Activated CD4-positive, alpha-beta T cell treated with anti-CD3 and anti-CD28 coated beads, Interleukin-2, amount 50 U/mL, for 16 hours (primary cell): Measurements from ENCODE around the gene ZNF471.

ENCODE experiments used
- DNase-seq: peaks from one replicate; pipeline ENCODE4 v3.0.0-alpha.2; 2020

Gene ZNF471

GRCh38 chr19:56507446-56508289 is at the start of gene ZNF471:
ZNF471 (plus strand) TSS chr19:56507855; CDS start chr19:56511572, 3,717 bp downstream.
- peak; percentile 70 for DNase-seq

GRCh38 chr19:56474308-56474707 is 33.3 kb upstream of the ZNF471 start:
- no peak for DNase-seq

GRCh38 chr19:56476093-56476492 is 31.6 kb upstream of the ZNF471 start:
- no peak for DNase-seq

- DNase-seq: peak; percentile 7
These were observed 30.8 kb upstream of the ZNF471 start, which contains the start of gene ZNF667 for GRCh38 chr19:56476651-56477428. ZNF667 (minus strand) TSS chr19:56477345; CDS start chr19:56462370, 14,975 bp downstream.

DNA sequence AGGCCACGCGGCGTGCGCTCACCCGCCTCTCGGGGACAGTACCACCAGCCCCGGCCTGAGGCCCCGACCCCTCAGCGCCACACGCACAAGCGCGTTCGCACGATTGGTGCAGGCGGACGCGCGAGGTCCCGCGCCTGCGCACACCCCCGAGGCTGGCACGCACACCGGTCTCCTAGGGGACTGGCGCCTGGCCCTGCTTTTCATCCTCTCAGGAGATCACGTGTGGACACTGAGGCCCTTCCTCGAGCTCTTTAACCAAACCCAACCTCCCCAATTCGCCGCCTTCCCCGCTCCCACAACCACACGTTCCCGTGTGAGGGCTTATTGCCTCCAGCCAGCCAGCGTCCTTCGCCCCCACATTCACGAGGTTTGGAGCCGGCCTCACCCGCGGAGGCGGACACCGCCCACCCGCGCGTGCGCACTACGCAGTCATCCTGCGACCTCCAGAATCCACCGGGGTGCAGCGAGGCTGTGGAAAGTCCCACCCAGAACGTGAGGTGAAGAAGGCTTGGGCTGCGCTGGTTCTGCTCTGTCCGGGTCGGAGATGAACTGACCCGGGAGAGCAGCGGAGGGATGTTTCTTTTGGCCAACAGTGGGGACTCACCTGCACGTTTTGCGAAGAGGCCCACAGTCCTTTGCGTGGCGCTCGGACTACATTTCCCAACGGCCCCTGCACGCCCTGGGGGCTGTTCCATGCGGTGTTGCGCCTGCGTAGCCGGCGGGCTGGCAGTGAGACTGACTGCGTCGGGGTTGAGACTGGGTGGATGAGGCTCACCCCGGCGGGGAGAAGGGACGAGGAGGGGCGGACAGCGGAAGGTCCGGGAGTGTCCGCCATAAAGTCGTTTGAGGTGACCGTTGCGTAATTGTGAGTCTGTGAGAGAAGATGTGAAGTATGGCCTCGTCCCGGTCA is 30.0 kb upstream of the ZNF471 start:
- DNase-seq: peak; percentile 35

DNA sequence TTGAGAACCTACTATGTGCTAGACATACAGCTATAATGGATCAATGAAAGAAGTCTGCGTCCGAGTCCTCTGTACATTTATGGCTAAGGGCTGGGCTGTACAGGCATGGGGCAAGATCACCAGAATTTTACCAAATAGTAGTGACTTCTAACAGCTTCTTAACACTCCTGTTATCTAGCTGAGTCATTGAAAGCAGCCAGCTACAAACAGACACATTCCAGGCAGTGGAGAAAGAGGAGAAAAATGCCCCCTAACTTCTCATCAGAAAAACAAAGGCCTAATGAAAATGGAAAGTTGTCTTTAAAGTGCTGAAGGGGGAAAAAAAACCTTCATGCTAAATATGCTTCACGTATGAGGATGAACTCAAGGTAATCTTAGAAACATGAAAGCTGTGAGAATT is 16.3 kb upstream of the ZNF471 start:
- DNase-seq: no peak

DNA sequence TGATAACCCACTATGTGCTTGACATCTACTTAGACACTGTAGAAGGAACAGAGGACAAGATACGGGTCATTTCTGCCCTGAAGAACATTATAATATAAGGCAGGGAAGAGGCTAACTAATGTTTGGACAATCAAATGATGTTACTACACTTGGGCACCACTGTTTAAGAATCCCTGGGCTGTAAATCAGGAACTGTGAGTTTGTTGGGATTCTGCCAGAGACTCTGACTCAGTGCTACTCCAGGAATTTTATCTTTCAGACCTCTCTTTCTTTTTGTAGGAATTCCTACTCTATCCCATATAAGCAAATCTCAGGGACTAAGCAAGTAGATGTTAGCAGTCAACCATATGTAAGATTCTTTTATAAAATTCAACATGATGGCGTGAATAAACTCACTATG is 3.1 kb upstream of the ZNF471 start:
- DNase-seq: no peak

- no peak for DNase-seq
These were observed 679 bp downstream of the ZNF471 start for GRCh38 chr19:56508290-56508778.

DNA sequence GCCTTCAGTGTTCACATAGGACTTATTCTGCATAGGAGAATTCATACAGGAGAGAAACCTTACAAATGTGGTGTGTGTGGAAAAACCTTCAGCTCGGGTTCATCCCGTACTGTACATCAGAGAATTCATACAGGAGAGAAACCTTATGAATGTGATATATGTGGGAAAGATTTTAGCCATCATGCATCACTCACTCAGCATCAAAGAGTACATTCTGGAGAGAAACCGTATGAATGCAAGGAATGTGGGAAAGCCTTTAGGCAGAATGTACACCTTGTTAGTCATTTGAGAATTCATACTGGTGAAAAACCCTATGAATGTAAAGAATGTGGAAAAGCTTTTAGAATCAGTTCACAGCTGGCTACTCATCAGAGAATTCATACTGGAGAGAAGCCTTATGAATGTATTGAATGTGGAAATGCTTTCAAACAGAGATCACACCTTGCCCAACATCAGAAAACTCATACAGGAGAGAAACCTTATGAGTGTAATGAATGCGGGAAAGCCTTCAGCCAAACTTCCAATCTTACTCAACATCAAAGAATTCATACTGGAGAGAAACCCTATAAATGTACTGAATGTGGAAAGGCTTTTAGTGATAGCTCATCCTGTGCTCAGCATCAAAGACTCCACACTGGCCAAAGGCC is 17.7 kb downstream of the ZNF471 start:
- DNase-seq: no peak

- DNase-seq: no peak
These were observed 29.8 kb downstream of the ZNF471 start for GRCh38 chr19:56537442-56537841.

DNA sequence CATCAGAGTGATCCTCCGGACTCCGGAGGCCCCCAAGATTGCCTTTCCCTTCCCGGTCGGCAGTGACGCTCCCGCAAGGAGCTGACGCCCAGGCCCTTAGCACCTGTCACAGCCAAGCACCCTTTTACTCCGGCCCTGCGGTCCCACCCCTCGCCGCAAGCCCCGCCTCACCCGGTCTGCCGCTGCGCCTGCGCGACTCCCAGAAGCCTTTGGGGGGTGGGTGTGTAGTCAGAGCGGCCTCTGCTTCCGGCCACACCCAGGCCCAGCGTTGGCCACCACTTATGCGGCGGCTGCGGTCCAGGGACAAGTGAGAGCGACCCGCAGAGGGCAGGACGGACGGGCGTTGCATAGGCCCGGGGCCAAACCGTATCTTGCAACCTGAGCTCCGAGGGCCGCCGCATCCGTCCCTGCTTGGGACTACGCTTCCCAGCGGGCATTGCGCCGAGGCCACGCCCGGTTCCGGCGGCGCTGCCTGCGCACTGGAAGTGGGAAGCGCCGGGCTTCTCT is 30.7 kb downstream of the ZNF471 start:
- DNase-seq: peak; percentile 81

GRCh38 chr19:56538761-56539263 is 31.2 kb downstream of the ZNF471 start, which contains the start of gene ZFP28:
ZFP28 (plus strand) TSS chr19:56538948; CDS start chr19:56539019, 71 bp downstream.
- no peak for DNase-seq

- DNase-seq: no peak
These were observed 36.1 kb downstream of the ZNF471 start for GRCh38 chr19:56543776-56544175.

DNA sequence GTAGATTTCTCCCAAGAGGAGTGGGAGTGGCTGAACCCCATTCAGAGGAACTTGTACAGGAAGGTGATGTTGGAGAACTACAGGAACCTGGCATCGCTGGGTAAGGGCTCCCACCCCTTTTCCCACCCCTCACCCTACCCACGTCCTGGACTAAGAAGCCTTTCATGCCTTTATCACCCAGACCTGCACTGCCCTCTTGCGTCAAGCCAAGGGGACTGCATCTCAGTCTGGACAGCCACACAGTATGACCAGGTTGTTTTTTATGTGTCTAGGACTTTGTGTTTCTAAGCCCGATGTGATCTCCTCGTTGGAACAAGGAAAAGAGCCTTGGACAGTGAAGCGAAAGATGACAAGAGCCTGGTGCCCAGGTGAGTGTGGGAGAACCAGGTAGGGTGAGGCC is 39.9 kb downstream of the ZNF471 start:
- DNase-seq: no peak

- DNase-seq: no peak
These were observed 46.7 kb downstream of the ZNF471 start for GRCh38 chr19:56554272-56554869.

GRCh38 chr19:56562766-56563165 is 55.1 kb downstream of the ZNF471 start:
- DNase-seq: no peak

DNA sequence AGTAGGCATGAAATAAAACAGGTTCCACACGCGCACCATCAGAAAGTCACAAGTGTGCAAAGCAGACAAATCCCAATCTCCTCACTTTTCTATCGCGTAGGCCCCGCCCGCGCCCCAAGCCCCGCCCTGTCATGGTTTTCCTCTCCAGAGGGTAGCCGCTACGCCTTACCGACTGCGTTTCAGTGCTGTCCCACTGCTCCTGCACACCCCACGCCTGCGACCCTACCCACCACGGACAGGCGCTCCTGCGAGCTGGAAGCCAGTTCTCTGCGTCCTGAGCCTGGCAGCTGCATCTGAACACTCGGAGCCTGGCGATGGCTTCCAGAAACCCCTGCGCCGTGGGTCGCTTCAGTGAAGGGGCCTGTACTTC is 59.2 kb downstream of the ZNF471 start:
- peak; percentile 24 for DNase-seq

DNA sequence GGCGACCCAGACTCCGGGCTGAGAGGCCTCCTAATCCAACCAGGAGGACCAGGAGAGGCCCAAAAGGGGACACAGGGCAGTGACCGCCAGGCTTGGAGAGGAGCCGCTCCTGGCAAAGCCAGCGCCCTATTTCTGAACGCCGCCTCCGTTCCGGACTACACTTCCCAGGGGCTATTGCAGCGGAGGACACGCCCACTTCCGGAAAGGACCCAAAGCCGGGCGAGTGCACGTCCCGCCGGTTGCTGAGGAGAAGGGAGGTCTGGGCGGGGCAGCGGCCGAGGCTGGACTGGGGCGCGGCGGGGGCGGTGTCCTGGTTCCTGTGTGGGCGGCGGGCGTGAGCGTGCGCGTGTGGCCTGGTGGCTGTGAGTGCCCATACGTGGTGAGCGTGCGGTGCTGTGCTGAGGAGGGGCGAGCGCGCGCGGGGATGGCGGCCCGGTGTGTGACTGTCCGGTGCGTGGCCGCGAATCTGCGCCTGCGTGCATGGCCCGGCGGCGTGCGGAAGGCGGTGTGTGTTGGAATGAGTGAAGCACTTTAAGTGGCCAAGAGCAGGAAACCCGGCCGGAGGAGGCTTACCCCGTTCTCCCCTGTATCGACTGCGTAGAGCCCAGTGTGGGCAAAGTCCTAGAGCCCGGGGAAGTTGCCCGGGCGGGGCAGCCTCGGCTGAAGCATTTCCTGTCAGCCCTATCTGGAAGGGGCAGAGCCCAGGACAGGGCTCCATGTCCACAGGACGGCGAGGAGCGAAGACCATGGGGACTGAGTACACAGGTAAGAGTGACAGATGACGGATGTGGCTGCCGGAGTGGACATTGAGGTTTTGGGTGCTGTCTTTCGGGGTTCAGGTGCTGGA is 59.8 kb downstream of the ZNF471 start, which contains the start of gene ZNF470:
Gene ZNF470, plus strand, starts transcription at position 195 of the 847 bp plus-strand sequence. CDS start 2,844 bp downstream, outside the sequence.
- peak; percentile 90 for DNase-seq

DNA sequence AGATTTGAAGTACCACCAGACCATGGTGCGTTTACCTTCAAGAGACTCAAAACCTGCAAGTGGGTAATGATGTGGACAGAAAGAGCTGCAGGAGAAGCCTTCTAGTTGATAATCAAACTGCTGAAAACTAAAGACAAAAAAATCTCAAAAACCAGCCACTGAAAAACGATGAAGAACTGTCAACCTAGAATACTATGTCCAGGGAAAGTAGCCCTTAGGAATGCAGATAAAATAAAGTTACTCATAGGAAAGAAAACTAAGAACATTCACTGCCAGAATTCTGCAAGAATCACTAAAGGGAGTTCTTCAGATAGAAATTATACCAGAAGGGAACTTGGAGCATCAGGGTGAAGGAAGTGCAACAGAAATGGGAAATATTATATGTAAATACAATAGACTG is 64.9 kb downstream of the ZNF471 start:
- DNase-seq: no peak

DNA sequence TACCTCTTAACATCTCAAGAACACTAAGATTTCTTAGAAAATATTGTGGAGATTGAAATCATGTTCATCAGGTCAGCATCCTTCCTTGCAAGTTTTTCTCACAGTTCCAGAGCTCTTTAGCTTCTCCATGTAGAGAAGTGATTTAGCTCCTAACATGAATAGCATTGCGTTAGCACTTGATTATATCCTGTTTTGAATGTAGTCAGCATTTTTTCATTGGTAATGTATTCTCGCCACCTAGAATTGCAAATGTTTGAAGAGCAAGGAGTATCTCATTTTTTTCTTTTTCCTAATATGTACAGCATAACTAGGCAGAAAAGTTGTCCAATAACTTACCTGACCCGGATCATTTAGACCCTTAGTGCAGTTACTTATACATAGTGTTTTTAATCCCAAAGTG is 66.3 kb downstream of the ZNF471 start:
- no peak for DNase-seq
